GM12872 (cell line): ENCODE data around the gene VSX1.

Experiments used
- CTCF ChIP-seq: IDR thresholded peaks from 3 replicates; pipeline ENCODE4 v1.5.1; 2011; ENCODE audit warnings: low read depth, mild to moderate bottlenecking, low read length, moderate library complexity; ENCODE audit not compliant: insufficient read depth

The VSX1 gene

GRCh38 chr20:25058847-25059810 lies 22.8 kb downstream of the VSX1 start:
- TF ChIP-seq CTCF, result no peak

GRCh38 chr20:25058051-25058846 lies 23.7 kb downstream of the VSX1 start, which contains the start of gene ACSS1:
Gene ACSS1 (minus strand): TSS chr20:25058139. CDS start chr20:25058102, 37 bp downstream.
- no peak for TF ChIP-seq CTCF

- no peak for TF ChIP-seq CTCF
Observed at GRCh38 chr20:25057234-25058050, 24.5 kb downstream of the VSX1 start.

GRCh38 chr20:25056690-25057233 lies 25.2 kb downstream of the VSX1 start:
- TF ChIP-seq CTCF, result no peak

GRCh38 chr20:25055711-25056495 lies 26.0 kb downstream of the VSX1 start:
- no peak for TF ChIP-seq CTCF

- no peak for TF ChIP-seq CTCF
Observed at GRCh38 chr20:25054995-25055629, 26.8 kb downstream of the VSX1 start.
